HCEC 1CT (cell line): ENCODE results near the gene LIPG.
"Not testable (repeated sequence)": the region's sequence is repeated elsewhere in the genome, so short reads cannot be mapped to it uniquely, and the experiment has no call there.

Experiments used
- DNase-seq: peaks from one replicate; pipeline ENCODE4 v3.0.0-alpha.2; 2017

The LIPG gene

DNA sequence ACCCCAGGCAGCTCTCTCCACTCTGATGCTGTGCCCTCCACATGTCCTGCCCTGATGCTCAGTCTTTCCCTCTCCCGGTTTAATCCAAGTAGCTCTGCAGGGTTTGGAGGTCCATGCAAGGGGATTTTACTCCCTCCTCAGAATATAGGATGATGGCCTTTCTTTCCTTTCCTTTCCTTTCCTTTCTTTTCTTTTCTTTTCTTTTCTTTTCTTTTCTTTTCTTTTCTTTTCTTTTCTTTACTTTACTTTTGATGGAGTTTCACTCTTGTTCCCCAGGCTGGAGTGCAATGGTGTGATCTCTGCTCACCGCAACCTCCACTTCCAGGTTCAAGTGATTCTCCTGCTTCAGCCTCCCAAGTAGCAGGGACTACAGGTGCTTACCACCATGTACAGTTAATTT is 17.7 kb downstream of the LIPG start:
- DNase-seq = not testable (repeated sequence)

DNA sequence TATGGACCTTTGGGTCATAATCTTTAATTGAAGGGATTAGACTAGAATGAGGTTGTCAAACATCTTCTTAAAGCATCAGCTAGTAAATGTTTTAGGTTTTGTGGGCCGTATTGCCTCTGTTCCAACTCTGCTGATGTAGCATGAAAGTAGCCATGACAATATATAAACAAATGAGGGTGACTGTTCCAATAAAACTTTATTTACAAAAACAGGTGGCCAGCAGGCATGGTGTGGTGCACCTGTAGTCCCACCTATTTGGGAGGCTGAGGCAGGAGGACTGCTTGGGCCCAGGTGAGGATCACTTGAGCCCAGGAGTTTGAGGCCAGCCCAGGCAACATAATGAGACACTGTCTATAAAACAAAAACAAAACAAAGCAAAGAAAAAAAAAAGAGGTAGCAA is 18.4 kb downstream of the LIPG start:
- DNase-seq = no peak

DNA sequence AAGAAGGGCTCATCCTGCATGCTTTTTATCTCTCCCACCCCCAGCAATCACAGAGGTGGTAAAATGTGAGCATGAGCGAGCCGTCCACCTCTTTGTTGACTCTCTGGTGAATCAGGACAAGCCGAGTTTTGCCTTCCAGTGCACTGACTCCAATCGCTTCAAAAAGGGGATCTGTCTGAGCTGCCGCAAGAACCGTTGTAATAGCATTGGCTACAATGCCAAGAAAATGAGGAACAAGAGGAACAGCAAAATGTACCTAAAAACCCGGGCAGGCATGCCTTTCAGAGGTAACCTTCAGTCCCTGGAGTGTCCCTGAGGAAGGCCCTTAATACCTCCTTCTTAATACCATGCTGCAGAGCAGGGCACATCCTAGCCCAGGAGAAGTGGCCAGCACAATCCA is 19.5 kb downstream of the LIPG start:
- DNase-seq = no peak

DNA sequence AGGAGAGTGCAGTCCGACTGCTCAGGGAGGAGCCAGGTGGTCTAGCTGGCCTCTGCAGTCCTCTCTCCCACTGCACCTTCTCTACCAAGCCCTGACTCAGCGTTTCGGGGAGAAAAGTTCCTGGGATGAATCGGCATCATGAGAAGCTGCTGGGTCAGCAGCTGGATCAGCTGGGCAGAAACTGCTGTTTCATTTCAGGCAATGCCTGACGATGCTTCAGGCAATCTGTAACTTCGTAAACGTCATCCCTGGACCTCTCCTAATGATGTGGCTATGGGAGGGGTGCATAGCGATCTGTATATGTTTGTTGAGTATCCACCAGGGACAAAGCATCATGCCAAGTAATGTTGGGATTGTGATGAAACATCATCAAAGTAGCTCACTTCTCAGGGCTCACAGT is 20.7 kb downstream of the LIPG start:
- DNase-seq = no peak

DNA sequence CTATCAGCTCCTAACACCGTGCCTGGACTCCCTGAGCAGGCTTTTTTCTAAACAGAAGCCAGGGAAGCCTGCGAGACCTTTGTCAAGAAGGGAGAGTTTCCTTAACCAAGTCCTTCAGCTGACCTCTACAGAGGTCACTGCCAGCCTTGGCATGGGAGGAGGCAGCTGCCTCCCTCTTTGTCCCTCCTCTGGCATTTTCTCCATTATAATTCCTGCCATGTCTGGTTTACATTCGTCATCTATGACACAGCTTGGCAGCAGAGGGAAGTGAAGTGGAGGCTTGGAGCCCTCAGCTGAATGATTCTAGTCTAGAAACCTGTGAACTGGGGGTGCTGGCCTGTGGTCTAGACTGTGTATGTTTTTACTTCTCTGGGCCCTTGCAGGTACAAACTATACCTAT is 22.5 kb downstream of the LIPG start:
- DNase-seq = no peak

DNA sequence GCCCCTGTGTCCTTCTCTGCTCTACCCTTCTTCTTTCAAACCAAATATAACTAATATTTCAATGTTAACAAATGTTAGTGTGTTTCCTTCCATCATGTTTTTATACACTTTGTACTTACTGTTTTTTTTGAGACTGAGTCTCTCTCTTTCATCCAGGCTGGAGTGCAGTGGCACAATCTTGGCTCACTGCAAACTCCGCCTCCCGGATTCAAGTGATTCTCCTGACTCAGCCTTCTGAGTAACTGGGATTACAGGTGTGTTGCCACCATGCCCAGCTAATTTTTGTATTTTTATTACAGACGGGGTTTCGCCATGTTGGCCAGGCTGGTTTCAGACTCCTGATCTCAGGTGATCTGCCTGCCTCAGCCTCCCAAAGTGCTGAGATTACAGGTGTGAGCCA is 23.1 kb downstream of the LIPG start:
- not testable (repeated sequence) for DNase-seq

DNA sequence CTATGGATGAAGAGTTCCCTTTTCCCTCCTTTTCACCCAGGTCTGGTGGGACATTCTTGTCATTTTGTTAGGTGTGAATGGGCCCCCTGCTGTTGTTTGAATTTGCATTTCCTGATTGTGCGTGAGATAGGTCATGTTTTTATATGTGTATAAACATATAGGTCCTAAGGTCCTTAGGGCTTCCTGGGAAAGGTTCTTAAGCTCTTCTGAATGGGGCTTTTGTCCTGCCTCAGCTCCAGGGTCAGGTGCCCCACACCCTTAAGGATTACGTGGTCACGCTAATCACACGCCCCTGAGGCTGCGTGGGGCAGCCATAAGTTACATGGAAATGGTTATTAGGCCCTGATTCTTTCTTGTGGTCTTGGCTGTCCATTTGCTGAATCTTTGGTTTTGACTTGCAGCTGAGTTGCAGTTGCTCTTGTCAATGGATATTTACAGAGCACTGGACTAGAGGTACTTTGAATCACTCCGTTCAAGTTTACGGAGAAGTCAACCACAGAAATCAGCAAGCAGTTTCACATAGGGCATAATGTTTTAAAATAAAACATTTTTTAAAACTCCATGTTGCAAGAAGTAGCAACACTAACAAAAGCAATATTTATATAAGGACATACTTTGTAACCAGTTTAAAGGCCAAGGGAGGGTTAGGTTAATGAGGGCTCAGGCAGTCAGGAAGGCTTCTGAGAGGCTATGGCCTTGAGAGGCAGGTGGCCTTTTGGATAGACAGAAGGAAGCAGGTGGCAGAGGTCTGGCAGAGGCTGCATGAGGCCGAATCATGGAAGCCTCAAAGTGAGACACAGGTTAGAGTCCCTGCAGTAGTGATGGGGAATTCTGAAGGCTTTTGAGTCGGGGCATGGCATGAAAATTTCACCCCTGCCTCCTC is 24.2 kb downstream of the LIPG start:
- no peak for DNase-seq

DNA sequence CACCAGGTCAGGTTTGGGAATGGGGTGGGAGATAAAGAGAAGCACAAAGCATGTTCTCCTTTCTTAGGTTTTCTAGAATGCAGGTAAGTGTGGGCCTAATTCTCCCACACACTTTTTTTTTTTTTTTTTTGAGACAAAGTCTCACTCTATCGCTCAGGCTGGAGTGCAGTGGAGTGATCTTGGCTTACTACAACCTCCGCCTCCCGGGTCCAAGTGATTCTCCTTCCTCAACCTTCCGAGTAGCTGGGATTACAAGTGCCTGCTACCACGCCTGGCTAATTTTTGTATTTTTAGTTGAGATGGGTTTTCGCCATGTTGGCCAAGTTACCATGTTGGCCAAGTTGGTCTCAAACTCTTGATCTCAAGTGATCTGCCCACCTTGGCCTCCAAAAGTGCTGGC is 26.3 kb downstream of the LIPG start:
- DNase-seq = no peak

DNA sequence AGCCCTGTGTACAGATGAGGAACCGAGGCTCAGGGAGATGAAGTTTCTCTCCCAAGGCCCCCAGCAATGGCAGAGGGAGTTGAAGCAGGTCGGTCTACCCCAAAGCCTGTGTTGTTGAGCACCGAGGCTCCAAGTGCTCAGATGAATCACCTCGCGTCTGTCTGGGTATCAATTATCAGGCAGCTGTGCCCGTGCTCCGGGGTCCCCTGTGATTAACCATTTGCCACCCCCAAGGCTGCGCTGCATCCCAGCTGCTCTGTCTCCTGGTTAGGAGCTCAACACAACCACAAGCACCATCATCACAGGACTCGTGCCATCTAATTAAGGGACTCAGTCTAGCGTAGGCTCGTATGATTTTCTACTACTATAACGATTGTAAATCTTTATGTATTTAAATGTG is 27.1 kb downstream of the LIPG start:
- DNase-seq = no peak

DNA sequence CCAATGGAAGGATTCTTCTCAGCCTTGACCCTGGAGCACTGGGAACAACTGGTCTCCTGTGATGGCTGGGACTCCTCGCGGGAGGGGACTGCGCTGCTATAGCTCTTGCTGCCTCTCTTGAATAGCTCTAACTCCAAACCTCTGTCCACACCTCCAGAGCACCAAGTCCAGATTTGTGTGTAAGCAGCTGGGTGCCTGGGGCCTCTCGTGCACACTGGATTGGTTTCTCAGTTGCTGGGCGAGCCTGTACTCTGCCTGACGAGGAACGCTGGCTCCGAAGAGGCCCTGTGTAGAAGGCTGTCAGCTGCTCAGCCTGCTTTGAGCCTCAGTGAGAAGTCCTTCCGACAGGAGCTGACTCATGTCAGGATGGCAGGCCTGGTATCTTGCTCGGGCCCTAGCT is 28.8 kb downstream of the LIPG start:
- DNase-seq = no peak

DNA sequence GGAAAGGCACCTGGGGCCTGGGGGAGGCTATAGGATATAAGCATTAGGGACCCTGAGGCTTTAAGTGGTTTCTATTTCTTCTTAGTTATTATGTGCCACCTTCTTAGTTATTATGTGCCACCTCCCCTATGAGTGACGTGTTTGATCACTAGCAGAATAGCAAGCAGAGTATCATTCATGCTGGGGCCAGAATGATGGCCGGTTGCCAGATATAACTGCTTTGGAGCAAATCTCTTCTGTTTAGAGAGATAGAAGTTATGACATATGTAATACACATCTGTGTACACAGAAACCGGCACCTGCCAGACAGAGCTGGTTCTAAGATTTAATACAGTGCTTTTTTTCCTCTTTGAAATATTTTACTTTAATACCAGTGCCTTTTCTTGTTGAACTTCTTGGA is 29.4 kb downstream of the LIPG start:
- DNase-seq = no peak

DNA sequence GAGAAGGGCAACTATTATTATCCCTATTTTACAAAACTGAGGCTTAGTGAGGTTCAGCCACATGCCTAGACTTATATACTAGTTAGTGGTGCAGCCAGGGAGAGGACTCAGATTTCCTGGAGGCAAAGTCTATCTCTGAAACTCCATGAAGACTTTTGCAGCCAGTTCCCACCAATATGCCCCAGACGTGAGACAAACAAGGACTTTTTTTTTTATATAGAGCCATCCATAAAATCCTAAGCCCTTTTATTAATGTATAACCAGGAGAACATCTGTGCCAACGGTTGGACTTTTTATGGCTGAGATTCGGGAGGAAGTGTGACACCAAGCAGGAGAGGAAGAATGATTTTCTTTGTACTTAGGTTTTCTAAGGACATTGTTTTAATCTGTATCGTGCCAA is 29.9 kb downstream of the LIPG start:
- no peak for DNase-seq

DNA sequence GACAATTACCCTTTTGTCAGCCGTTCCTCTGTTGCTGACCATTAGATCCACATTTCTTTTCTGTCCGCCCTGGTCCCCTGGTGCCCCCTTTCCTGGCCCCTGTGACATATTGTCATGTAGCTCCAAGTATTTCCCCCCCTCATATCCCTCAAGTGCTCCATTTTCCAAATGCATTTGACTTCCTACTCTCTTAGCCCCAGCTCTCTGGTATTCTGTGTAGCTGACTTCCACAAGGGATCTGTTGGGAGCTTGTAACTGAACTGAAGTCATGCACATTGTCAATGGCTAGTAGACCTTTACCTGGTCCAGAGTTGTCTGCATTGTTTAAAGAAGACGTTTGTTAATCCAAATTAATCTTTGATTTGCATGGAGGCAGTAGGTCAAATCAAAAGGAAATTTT is 34.8 kb downstream of the LIPG start:
- no peak for DNase-seq

DNA sequence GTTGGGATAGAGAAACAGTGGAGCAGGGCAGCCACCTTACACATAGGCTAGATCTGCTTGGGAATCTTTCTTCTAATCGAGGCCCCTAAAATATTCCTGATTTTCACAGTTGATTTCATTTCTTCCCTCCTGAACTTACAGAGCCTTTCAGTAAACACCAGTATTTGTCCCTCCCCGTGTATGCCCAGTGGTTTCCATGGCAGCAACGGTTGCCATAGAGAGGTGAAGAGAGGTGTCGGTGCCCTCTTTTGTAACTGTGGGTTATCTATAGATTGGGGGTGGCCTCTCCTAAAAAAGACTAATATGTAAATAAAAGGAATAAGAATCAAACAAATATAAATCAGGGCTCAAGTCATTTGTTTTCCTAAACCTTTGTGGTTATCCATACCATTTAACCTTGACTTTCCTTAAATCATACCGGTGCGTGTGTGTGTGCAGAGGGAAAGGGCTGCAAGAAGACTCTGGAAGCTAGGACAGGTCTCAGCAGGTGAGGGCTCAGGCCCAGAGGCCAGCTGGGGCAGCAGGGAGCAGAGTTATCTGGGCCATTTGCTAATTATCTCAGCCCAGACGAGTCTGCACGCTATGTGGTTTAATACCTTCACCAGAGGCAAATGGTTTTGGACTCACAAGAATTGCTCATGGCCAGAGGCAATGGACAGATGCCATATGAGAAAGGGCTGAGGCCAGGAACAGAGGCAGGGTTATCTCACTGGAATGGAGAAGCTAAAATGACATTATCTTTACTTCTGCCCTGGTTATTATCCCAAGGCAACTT is 35.5 kb downstream of the LIPG start:
- DNase-seq = no peak

DNA sequence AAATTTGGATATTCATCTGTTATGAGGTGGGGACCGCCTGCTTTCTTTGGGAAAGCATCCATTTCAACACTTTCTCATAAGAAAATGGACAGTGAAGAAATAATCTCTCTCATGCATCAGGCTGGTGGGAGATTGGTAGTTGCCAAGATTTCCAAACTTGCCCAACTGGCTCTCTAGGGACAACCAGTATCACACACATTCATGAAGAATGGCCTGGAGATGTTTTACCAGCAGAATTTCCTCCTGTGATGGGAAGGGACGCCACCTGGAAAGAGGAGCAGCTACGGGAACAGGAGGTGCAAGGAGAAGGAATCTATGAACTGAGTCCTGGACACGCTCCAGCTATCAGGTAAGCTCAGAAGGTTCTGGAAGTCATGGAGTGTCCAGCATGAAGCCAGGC is 39.4 kb downstream of the LIPG start:
- DNase-seq = no peak

DNA sequence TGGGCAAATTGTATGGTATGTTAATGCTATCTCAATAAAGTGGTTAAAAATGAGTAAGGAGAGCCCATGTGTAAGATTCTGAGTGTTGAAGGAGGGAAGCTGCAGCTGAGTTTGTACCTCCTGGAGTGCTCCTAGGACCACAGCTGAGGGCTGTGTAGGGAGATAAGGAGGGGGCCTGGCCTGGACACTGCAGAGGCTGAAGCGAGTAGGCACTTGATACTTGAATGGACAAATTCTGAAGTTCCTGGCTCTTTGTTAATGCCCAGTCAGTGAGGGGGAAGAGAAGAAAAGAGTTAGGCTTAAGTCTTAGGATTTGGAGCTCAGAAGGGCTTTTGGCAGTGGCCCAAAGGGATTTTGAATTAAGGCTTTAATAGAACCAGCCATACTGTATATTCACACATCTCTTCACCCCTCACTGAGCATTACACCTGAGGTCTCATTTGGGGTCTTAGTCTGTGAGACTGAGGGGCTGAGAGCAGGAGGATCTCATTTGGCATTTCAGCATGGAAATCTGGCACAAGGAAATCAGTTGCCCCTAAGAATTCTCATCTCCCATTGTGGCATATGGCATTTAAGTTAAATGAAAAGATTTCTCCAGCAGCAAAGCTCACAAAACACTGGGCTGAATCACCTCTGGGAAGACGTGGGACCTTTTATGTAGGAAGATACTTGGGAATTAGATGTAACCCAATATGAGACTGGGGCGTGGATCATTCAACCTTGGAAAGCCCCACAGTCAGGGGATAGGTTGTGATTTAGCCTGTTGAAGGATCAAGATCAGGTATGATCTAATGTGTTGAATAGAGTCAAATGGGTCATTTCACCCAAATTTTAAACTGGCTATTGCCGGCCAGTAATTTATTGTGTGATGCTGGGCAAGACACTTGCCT is 46.8 kb downstream of the LIPG start:
- DNase-seq = no peak

DNA sequence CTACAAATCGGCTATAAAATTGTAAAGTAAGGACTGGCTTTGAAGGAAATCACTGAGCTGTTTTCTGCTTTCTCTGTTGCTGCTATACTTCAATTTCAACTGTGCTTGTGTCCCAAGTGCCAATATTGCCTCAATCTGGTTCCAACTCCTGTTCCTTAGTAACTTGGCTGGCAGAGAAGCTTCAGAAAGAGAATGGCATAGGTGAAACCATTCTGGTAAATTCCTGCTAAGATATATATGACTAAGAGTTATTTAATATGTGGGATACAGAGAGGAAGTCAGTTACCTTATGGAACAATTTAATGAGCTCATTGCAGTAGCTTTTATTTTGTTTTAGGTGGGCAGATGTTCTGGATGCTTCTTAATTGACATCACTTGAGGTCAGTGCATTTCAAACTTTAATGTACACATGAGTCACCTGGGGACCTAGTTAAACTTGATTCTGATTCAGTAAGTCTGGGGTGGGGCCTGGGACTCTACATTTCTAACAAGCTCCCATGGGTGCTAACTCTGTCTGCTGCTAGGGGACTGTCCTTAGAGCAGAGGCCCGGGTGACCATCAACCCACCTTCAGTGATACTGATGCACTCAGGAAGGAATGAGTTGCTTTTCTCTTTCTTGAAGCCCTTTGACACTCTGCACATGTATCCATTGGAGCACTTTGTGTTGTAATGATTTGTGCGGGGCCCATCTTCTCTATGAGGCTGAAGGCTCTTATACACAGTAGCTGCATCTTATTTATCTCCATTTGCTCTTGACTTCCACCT is 47.6 kb downstream of the LIPG start:
- no peak for DNase-seq

DNA sequence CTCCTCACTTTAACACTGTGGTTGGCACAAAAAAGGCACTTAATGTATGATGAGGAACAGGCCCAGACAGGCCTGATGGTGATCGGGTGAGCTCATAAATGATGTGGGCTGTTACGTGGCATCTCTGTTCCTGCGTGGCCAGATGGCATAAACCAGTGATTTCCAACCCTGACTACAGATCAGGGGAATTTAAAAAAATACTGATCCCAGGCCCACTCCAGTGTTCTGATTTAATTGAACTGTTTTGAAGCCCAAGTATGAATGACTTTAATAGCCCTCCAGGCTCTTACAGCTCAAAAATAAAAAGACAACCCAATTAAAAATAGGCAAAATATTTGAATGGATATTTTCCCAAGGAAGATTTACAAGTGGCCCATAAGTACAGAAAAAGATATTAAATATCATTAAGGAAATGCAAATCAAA is 48.2 kb downstream of the LIPG start:
- DNase-seq = no peak

DNA sequence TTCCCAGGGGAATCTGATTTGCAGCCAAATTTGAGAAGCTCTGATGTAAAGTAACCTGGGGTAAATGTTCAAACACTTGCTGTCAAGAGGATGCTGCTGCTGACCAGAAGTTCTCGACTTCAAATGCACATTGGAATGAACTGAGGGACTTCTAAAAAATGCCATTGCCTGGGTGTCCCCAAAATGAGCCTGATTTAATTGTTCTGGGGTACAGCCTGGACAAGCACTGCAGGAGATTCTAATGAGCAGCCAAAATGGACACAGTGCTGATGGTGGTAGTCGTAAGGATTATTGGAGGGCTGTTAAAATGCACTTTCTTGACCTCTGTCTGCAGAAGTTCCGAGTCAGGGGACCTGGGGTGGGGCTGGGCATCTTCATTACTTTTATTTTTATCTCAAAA is 49.5 kb downstream of the LIPG start:
- DNase-seq = no peak

DNA sequence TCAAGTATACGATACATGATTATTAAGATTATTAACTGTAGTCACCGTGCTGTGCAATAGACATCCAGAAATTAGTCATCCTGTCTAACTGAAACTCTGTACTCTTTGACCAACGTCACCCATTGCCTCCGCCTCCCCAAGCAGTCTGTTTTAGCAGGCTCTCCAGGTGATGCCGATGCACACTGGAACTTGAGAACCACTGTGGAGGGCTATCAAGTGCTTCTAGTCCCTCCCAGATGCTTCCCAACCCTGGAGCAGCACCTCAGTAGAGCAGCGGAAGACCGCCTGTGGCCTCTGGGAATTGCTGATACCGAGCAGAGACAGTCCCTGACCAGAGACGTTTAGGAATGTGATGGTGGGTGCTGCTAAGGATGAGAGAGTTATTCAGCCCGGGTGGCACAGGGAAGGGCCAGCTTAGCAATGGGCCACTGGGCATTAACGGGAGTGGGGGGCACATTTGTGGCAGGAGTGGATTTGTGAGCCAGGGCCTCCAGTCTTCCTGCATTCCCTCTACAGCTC is 50.7 kb downstream of the LIPG start:
- DNase-seq = no peak

DNA sequence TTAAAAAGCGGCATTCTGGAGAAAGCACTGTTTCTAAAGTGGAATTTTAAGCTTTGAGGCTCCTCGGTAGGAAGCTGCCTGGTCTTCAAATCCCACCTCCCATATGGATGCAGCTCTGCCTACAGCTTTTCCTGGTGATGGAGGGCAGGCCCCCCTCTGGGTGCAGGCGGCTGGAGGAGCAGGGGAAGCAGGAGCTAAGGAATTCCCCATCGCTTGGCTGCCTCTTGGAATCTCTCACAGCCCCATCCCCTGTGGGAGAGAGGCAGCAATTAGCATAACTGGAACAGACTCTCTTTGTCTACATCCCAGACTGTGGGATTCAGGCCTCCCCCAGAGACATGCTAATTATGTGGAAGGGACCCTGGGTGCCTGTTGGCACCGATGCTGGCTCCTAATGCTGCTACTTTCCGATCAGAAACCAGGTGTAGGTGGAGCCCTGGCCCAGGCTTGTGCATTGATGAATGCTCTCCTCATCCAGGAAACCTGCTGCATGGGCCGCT is 51.3 kb downstream of the LIPG start:
- DNase-seq = no peak

DNA sequence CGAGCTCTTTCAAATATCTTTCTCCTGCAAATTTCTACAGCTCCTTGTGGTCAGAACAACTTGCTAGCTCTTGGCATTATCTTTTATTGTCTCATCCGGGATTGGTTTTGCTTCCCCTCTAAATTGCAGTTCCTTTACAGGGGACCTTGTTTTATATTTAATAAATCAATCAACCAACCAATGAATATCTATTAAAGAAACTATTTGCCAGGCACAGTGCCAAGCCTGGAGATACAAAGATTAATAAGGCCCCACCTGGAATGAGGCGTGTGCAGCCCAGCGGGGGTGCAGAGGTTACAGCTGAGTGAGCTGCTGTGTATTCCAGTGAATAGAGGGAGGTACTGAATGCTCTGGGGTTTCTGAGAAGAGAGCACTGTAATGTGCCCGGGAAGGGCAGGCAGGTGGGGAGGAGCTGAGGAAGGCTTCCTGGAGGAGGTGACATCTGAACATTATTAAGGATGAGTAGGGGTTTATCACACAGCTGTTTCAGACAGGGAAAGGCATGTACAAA is 51.8 kb downstream of the LIPG start:
- DNase-seq = no peak
